HG03103 (cell line): ENCODE measurements around the gene RELT.
"Not testable (repeated sequence)": the region's sequence is repeated elsewhere in the genome, so short reads cannot be mapped to it uniquely, and the experiment has no call there.

Source experiments
- ATAC-seq: cut with Tn5 transposase; IDR thresholded peaks from one replicate; pipeline ENCODE4 v1.9.1; 2021; ENCODE audit warnings: low read depth; ENCODE audit not compliant: unreplicated experiment

RELT gene

GRCh38 chr11:73426219-73426850 lies 50.1 kb downstream of the RELT start:
- ATAC-seq = no peak

DNA sequence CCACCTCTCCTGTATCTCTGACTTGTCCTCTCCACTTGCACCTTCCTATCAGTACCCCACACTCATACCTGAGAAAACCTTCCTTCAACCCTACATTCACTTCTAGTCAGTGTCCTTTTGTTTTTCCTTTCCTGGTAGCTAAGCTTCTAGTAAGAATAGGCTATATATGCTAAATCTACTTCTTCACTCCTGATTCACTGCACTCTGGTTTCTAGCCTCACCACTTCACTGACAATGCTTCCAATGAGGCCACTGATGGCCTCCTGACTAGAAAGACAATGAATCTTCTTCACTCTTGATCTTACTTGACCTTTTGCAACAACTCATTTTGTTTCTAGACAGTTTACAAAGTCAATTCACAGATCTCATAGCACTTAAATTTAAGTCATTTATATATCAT lies 52.0 kb downstream of the RELT start:
- ATAC-seq = no peak

GRCh38 chr11:73428699-73429098 lies 52.5 kb downstream of the RELT start:
- no peak for ATAC-seq

GRCh38 chr11:73429121-73429750 lies 53.0 kb downstream of the RELT start:
- ATAC-seq = no peak

DNA sequence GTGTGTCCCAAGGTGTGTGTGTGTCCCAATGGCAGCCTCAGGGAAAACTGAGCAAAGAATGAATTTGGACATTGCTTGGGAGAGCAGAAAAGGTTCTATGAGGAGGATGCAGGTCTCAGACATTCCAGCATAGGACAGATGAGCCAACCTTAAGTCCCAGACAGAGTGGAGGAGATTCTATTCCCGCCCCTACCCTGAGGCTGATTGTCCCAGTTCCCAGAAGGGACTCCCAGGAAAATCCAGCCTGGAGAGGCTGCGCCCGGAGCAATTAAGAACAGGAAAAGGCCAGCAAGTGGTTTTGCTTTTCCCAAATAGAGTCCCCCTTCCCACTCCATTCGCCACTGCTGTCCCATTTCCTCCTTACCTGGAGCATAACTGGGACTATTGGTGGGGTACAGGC lies 54.1 kb downstream of the RELT start:
- ATAC-seq = no peak

GRCh38 chr11:73431396-73431795 lies 55.2 kb downstream of the RELT start:
- no peak for ATAC-seq

DNA sequence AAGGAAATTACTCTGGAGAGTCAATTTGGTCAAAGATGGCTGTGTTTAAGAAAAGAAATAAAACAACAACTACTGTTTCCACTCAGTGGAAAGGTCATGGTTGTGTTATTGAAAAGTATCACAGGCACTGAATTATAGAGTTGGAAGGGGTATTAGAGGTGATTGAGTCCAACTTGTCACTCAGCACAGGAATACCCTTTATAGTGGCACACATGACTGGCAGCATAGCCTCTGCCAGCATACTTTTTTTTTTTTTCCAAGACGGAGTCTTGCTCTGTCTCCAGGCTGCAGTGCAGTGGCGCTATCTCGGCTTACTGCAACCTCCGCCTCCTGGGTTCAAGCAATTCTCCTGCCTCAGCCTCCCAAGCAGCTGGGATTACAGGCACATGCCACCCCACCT lies 60.7 kb downstream of the RELT start:
- not testable (repeated sequence) for ATAC-seq

DNA sequence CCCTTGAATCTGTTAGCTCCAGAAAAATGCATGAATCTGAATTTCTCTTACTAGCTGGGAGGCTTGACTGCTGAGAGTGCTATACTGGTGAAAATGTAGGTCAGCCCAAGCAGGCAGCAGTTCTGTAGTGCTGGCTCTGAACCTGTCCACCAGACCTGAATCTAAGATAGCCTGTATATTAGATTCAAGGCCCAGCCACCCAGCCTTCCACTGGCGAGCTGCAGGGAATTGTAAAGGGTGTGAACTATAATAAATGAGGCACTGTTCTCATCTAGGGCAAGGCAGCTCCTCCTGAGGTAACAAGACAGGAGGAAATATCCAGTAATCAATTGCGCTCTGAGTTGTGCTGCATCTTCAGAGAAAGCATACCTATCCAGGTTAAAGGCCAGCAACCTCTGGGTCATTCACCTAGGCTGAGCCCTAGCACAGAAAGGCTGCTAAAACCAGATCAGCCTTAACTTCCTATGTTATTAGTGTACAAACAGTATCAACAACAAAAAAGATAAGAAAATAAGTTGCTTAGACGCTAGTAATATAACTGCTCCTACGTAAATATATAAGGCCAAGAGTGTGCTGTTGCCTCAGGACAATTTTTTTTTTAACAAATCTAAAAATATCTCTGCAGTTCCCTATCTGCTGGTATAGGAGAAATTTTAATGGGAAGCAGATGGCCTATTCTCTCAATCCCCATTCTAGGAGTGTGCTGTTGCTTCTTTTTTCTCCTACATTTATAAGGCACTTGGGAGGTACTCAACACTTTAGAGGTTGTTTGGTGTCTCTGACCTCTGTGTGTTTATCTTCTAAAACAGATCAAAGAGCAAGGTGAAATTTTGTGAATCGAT lies 63.0 kb downstream of the RELT start:
- no peak for ATAC-seq

DNA sequence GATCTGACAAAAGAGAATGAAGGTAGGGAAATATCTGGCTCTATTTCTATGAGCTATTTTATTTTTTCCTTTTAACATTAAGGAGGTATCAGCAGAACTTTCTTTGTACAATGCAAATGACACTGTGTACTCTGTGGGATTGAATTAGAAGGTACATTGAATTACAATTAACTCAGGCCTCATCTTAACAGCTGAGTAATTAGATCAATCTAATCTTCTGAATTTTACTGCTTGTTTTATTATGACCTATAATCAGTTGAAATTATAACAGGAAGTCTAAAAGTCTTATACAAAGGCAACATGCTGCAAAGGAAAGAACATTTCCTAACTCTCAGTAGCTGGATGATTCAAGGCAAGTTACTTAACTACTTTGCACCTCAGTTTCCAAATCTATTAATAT lies 69.8 kb downstream of the RELT start:
- ATAC-seq = no peak

GRCh38 chr11:73446766-73447165 lies 70.6 kb downstream of the RELT start:
- no peak for ATAC-seq
